Upper lobe of left lung (tissue), 6 donors: ENCODE results near the gene CLRN3. TPM values are rescaled to one million over a fixed set of nuclear protein-coding genes. Genes with fewer than 3 reads are reported as not detected.

ENCODE experiments used
- ATAC-seq, 2 donors: fragments of 200-7000 bp; cut with Tn5 transposase; one replicate each; pipeline ENCODE4 v1.9.1; 2022; ENCODE audit warnings: mild to moderate bottlenecking in 2 of 2, moderate library complexity in 2 of 2; ENCODE audit not compliant: low FRiP score in 2 of 2
- DNase-seq, 2 donors: peaks; one replicate each; pipeline ENCODE4 v3.0.0-alpha.2; 2019 to 2020
- H3K27ac ChIP-seq, 4 donors: fragments of 200-600 bp; sonication (generic); one replicate each; pipeline ENCODE4 v1.5.1; 2016 to 2019
- H3K27me3 ChIP-seq, 4 donors: fragments of 200-600 bp; sonication (generic); one replicate each; pipeline ENCODE4 v1.5.1; 2017 to 2019
- H3K36me3 ChIP-seq, 4 donors: fragments of 200-600 bp; sonication (generic); one replicate each; pipeline ENCODE4 v1.5.1; 2016 to 2019
- H3K4me1 ChIP-seq, 4 donors: fragments of 200-600 bp; sonication (generic); one replicate each; pipeline ENCODE4 v1.5.1; 2018 to 2019
- H3K4me3 ChIP-seq, 4 donors: fragments of 200-600 bp; sonication (generic); one replicate each; pipeline ENCODE4 v1.5.1; 2017 to 2019; ENCODE audit warnings: mild to moderate bottlenecking in 2 of 4, moderate library complexity in 1 of 4
- H3K9me3 ChIP-seq, 4 donors: fragments of 200-600 bp; sonication (generic); one replicate each; pipeline ENCODE4 v1.5.1; 2018 to 2019
- CTCF ChIP-seq, 6 experiments: fragments of 450-650 bp in 4 of 6; fragments of 200-600 bp in 2 of 6; sonication (generic) in 2 of 6; IDR thresholded peaks; one replicate each; pipeline ENCODE4 v1.5.1; 2016 to 2019; ENCODE audit warnings: antibody characterized with exemption in 6 of 6
- EP300 ChIP-seq, 4 donors: sonication (generic); formaldehyde crosslinking; IDR thresholded peaks; one replicate each; pipeline ENCODE4 v1.5.1; 2017; ENCODE audit warnings: antibody characterized with exemption in 4 of 4, control low read depth in 2 of 4
- POLR2A ChIP-seq, 4 donors: fragments of 450-650 bp; IDR thresholded peaks; one replicate each; pipeline ENCODE4 v1.5.1; 2016 to 2017; ENCODE audit warnings: antibody characterized with exemption in 4 of 4, mild to moderate bottlenecking in 2 of 4
- POLR2AphosphoS5 ChIP-seq, 2 donors: sonication (generic); formaldehyde crosslinking; IDR thresholded peaks; one replicate each; pipeline ENCODE4 v1.5.1; 2017; ENCODE audit warnings: antibody characterized with exemption in 2 of 2
- WGBS, 2 donors: methylation state at CpG; one replicate each; pipeline ENCODE4 v1.1.5; 2017 to 2018; 5-methylcytosine and 5-hydroxymethylcytosine counted together
- total RNA-seq, 6 donors: library from RNA; depleted of rRNA in 4 of 6; stranded (reverse); fragments of >200 nt in 4 of 6; gene quantifications; one replicate each; pipeline versions ENCODE4 v1.1.0 to v1.2.1, GENCODE V29; 2016 to 2021
- donor health status: DM: no; HTN: no; CAD: no; lungs with moderate emphysema.
- donor health status: DM: no; HTN: yes; CAD: no; lungs with severe emphysema.

Gene CLRN3
- total RNA-seq = under 1 TPM in 2 of 6 donors, not detected in 4; 0.37 to 0.49 TPM

- Histone ChIP-seq H3K4me1 (peaks cover 0 to 6% (median 2%) of the 10 kb centered on the region in 4 donors), H3K27me3 (no peaks in the 10 kb centered on the region), H3K4me3 (no peak within 1 kb of the TSS), H3K36me3 (no peaks in the 10 kb centered on the region), H3K27ac (no peak within 1 kb of the TSS), H3K9me3 (no peaks in the 10 kb centered on the region)
- no peak for ATAC-seq
- no peak for DNase-seq
- TF ChIP-seq EP300 (IDR thresholded peaks at IDR 0.05) (no peak), CTCF (IDR thresholded peaks at IDR 0.05) (no peak), POLR2A (IDR thresholded peaks at IDR 0.05) (no peak), POLR2AphosphoS5 (IDR thresholded peaks at IDR 0.05) (no peak)
These were observed at the start of gene CLRN3 for GRCh38 chr10:127892743-127893142. Gene CLRN3 (minus strand): TSS chr10:127892941. CDS start chr10:127892784, 157 bp downstream.

- TF ChIP-seq POLR2A (IDR thresholded peaks at IDR 0.05) (no peak), CTCF (IDR thresholded peaks at IDR 0.05) (no peak), EP300 (IDR thresholded peaks at IDR 0.05) (no peak), POLR2AphosphoS5 (IDR thresholded peaks at IDR 0.05) (no peak)
- H3K4me1 ChIP-seq = peaks cover 6 to 11% (median 9%) of the 10 kb centered on the region in 4 donors
- H3K27me3 ChIP-seq = no peaks in the 10 kb centered on the region
- no peak for ATAC-seq
- 83 to 88% methylated on average over 5 to 6 of the region's 6 CpGs for WGBS, 2 donors
- no peak overlapping the region for H3K27ac ChIP-seq
- no peak overlapping the region for H3K4me3 ChIP-seq
- DNase-seq = no peak
- no peaks in the 10 kb centered on the region for H3K9me3 ChIP-seq
- no peaks in the 10 kb centered on the region for H3K36me3 ChIP-seq
These were observed 48.3 kb upstream of the CLRN3 start for GRCh38 chr10:127940866-127941640.

GRCh38 chr10:127939786-127940330 is 47.1 kb upstream of the CLRN3 start:
- Histone ChIP-seq H3K4me3 (no peak overlapping the region), H3K4me1 (no peaks in the 10 kb centered on the region), H3K9me3 (no peaks in the 10 kb centered on the region), H3K27ac (no peak overlapping the region), H3K27me3 (no peaks in the 10 kb centered on the region), H3K36me3 (peaks cover 0 to 4% (median 0%) of the 10 kb centered on the region in 4 donors)
- no peak for TF ChIP-seq EP300 (IDR thresholded peaks at IDR 0.05)
- TF ChIP-seq POLR2A (IDR thresholded peaks at IDR 0.05) = no peak
- TF ChIP-seq POLR2AphosphoS5 (IDR thresholded peaks at IDR 0.05) = no peak
- TF ChIP-seq CTCF (IDR thresholded peaks at IDR 0.05) = no peak
- ATAC-seq = no peak
- 75 to 87% methylated on average over 4 of the region's 4 CpGs for WGBS, 2 donors
- no peak for DNase-seq

- Histone ChIP-seq H3K4me3 (no peak overlapping the region), H3K4me1 (no peaks in the 10 kb centered on the region), H3K27ac (no peak overlapping the region), H3K27me3 (no peaks in the 10 kb centered on the region), H3K36me3 (peaks cover 0 to 4% (median 0%) of the 10 kb centered on the region in 4 donors), H3K9me3 (no peaks in the 10 kb centered on the region)
- 61 to 72% methylated on average over 5 of the region's 5 CpGs for WGBS, 2 donors
- no peak for DNase-seq
- TF ChIP-seq CTCF (IDR thresholded peaks at IDR 0.05) = no peak
- no peak for TF ChIP-seq POLR2AphosphoS5 (IDR thresholded peaks at IDR 0.05)
- no peak for TF ChIP-seq POLR2A (IDR thresholded peaks at IDR 0.05)
- TF ChIP-seq EP300 (IDR thresholded peaks at IDR 0.05) = no peak
- no peak for ATAC-seq
These were observed 45.2 kb upstream of the CLRN3 start for GRCh38 chr10:127937915-127938463.
